ENCODE results near the gene ATP11A. TPM values are rescaled to one million over a fixed set of nuclear protein-coding genes. Genes with fewer than 3 reads are reported as not detected.

The ATP11A gene
- total RNA-seq, 1 experiment from 2014 or later: 41.2 TPM

DNA sequence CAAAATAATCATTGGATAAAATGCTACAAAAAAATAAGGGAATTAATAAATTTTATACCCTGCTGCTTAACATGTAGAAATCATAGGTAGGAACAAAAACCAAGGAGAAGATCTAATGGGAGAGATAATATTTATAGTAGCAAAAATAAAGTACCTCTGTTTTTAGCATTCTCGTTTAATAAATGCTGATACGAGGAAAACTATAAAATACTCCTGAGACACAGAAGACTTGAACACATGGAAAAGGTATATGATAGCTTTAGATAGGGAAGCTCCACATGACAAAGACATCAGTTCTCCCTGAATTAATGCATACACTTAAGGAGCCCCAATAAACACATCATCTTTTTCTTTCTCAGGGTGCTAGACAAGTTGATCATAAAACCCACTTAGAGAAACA, 234.5 kb downstream of the ATP11A start:
- Mint-ChIP-seq H3K36me3 (ENCODE audit: insufficient read depth, unreplicated experiment) (no peaks in the 10 kb centered on the region), H3K27me3 (ENCODE audit: insufficient read depth, unreplicated experiment) (peaks cover 45% of the 10 kb centered on the region), H3K4me1 (ENCODE audit: insufficient read depth, unreplicated experiment) (peaks cover 5% of the 10 kb centered on the region), H3K4me3 (ENCODE audit: unreplicated experiment) (no peak overlapping the region), H3K27ac (ENCODE audit: low read depth, unreplicated experiment) (no peak overlapping the region), H3K9me3 (ENCODE audit: unreplicated experiment) (no peaks in the 10 kb centered on the region)
- intact Hi-C loops (cut with micrococcal nuclease): no loop called here
- DNase-seq (ENCODE audit: unreplicated experiment): no peak
- BruUV-seq (replicated peaks): no TSS peak
- ChIA-PET CTCF (no interaction called here), POLR2A (interaction anchor here (1.1 kb wide), 1 partner anchor 21 kb away, joined by 3 read pairs; no protein-coding TSS in a partner anchor)
- TF ChIP-seq, protein P1, sequence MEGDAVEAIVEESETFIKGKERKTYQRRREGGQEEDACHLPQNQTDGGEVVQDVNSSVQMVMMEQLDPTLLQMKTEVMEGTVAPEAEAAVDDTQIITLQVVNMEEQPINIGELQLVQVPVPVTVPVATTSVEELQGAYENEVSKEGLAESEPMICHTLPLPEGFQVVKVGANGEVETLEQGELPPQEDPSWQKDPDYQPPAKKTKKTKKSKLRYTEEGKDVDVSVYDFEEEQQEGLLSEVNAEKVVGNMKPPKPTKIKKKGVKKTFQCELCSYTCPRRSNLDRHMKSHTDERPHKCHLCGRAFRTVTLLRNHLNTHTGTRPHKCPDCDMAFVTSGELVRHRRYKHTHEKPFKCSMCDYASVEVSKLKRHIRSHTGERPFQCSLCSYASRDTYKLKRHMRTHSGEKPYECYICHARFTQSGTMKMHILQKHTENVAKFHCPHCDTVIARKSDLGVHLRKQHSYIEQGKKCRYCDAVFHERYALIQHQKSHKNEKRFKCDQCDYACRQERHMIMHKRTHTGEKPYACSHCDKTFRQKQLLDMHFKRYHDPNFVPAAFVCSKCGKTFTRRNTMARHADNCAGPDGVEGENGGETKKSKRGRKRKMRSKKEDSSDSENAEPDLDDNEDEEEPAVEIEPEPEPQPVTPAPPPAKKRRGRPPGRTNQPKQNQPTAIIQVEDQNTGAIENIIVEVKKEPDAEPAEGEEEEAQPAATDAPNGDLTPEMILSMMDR (IDR thresholded peaks at IDR 0.05; ENCODE audit: unreplicated experiment): no peak

DNA sequence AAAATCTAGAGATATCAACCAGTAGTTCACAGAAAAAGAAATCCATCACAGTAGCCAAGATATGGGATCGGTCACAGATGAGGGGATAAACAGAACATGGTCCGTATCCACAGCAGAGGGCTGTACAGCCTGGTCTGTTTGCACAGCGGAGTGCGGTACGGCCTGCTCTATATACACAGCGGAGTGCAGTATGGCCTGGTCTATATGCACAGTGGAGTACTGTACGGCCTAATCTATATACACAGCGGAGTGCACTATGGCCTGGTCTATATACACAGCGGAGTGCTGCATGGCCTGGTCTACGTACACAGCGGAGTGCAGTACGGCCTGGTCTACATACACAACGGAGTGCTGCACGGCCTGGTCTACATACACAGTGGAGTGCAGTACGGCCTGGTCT, 236.2 kb downstream of the ATP11A start:
- ChIA-PET CTCF (interaction anchor here (0.6 kb wide), 1 partner anchor 11 kb away, joined by 3 read pairs; no protein-coding TSS in a partner anchor), POLR2A (no interaction called here)
- Mint-ChIP-seq H3K36me3 (ENCODE audit: insufficient read depth, unreplicated experiment) (no peaks in the 10 kb centered on the region), H3K4me1 (ENCODE audit: insufficient read depth, unreplicated experiment) (peaks cover 5% of the 10 kb centered on the region), H3K9me3 (ENCODE audit: unreplicated experiment) (no peaks in the 10 kb centered on the region), H3K27me3 (ENCODE audit: insufficient read depth, unreplicated experiment) (peaks cover 30% of the 10 kb centered on the region), H3K27ac (ENCODE audit: low read depth, unreplicated experiment) (no peak overlapping the region), H3K4me3 (ENCODE audit: unreplicated experiment) (no peak overlapping the region)
- no peak for DNase-seq (ENCODE audit: unreplicated experiment)
- intact Hi-C loops (cut with micrococcal nuclease): no loop called here
- TF ChIP-seq, protein P1 (IDR thresholded peaks at IDR 0.05; ENCODE audit: unreplicated experiment): no peak
- BruUV-seq (replicated peaks): no TSS peak

DNA sequence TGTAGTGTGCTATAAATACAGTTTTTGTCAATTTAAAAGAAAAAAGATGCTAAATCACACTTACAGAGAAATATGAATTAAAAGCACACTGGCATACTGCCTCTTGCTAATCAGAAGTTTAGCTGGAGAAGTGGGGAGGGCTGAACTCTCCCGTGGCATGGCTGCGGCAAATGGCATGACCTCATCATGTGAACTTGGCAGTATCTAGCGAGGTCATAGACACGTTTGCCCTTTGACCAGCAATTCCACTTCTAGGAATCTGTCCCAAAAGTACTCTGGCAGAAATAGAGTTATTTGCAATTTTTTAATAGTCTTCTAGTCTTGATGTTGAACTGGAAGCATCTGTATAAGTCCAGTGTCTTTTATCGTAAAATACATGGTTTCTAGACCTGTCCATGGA, 237.2 kb downstream of the ATP11A start:
- BruUV-seq (replicated peaks): no TSS peak
- H3K4me1 Mint-ChIP-seq (ENCODE audit: insufficient read depth, unreplicated experiment): peaks cover 5% of the 10 kb centered on the region
- no peak overlapping the region for H3K27ac Mint-ChIP-seq (ENCODE audit: low read depth, unreplicated experiment)
- TF ChIP-seq, protein P1 (IDR thresholded peaks at IDR 0.05; ENCODE audit: unreplicated experiment): no peak
- H3K4me3 Mint-ChIP-seq (ENCODE audit: unreplicated experiment): no peak overlapping the region
- intact Hi-C loops (cut with micrococcal nuclease): no loop called here
- no peaks in the 10 kb centered on the region for H3K36me3 Mint-ChIP-seq (ENCODE audit: insufficient read depth, unreplicated experiment)
- ChIA-PET CTCF (no interaction called here), POLR2A (no interaction called here)
- H3K27me3 Mint-ChIP-seq (ENCODE audit: insufficient read depth, unreplicated experiment): peaks cover 21% of the 10 kb centered on the region
- DNase-seq (ENCODE audit: unreplicated experiment): no peak
- H3K9me3 Mint-ChIP-seq (ENCODE audit: unreplicated experiment): no peaks in the 10 kb centered on the region

DNA sequence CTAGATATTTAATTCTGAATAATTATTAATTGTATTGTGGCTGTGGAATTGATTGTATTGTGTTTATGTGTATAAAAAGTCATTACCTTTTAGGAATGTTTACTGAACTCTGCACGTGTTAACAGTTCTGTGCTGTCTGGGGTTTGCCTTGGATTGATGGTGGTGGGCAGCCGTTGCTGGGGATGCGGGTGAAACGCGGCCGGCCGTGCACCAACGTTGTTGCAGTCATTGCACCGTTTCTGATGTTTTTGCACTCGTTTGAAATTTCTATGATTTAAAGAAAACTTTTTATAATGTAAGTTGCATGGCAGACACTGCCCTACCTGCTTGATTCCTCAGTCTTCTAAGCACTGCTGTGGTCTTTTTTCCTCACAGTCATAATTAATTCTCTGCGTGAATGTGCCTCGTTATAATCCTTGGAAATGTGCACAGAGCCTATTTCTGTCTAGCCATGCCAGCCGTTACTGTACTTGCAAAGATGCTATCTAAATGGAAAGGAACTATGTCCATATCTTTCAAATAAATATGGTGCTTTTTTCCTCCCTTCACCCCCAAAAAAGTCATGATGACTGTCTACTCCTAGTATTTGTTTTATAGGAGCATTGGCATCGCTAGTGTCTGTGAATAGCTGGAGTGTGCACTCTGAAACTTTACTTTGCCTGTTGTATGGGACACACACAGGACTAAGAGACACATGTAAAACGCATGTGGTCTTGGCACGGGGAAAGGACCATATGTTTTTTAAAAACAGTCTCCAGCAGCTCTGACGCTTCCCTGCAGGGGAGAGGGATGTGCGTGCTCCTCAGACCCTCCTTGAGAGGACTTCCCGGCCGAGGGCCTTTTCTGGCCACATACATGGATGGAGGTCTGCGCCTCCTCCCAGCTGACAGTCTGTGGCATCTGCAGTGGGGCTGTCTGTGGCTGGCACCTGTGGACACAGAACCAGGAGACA, 238.5 kb downstream of the ATP11A start:
- intact Hi-C loops (cut with micrococcal nuclease): no loop called here
- Mint-ChIP-seq H3K9me3 (ENCODE audit: unreplicated experiment) (no peaks in the 10 kb centered on the region), H3K4me3 (ENCODE audit: unreplicated experiment) (no peak overlapping the region), H3K27me3 (ENCODE audit: insufficient read depth, unreplicated experiment) (peaks cover 13% of the 10 kb centered on the region), H3K4me1 (ENCODE audit: insufficient read depth, unreplicated experiment) (peaks cover 5% of the 10 kb centered on the region), H3K27ac (ENCODE audit: low read depth, unreplicated experiment) (no peak overlapping the region), H3K36me3 (ENCODE audit: insufficient read depth, unreplicated experiment) (no peaks in the 10 kb centered on the region)
- DNase-seq (ENCODE audit: unreplicated experiment): no peak
- TF ChIP-seq, protein P1 (IDR thresholded peaks at IDR 0.05; ENCODE audit: unreplicated experiment): no peak
- CTCF ChIA-PET: interaction anchor here (1.1 kb wide), 1 partner anchor 9 kb away, joined by 5 read pairs; no protein-coding TSS in a partner anchor
- no TSS peak for BruUV-seq (replicated peaks)
- POLR2A ChIA-PET: no interaction called here

All from MCF 10A (cell line).